NB4 (cell line): ENCODE results near the gene OTUD7B.

Experiments used
- DNase-seq: peaks from one replicate; pipeline ENCODE4 v3.0.0; 2010; ENCODE audit warnings: low read depth
- H3K4me3 ChIP-seq: one replicate; pipeline ENCODE4 v1.5.1; 2011; ENCODE audit warnings: mild to moderate bottlenecking, low read depth, low read length, moderate library complexity
- MYC ChIP-seq: IDR thresholded peaks from 2 replicates; pipeline ENCODE4 v1.6.1; 2011; ENCODE audit warnings: low read depth, low read length
- POLR2A ChIP-seq: IDR thresholded peaks from 2 replicates; pipeline ENCODE4 v1.6.1; 2011; ENCODE audit warnings: mild to moderate bottlenecking; ENCODE audit not compliant: insufficient read length; ENCODE audit errors: extremely low read depth
- TF ChIP-seq, protein P1 (sequence below): IDR thresholded peaks from 2 replicates; pipeline ENCODE4 v1.6.1; 2011; ENCODE audit warnings: low read depth, low read length
- TF ChIP-seq, protein P2 (sequence below): IDR thresholded peaks from one replicate; pipeline ENCODE4 v1.5.1; 2012; ENCODE audit warnings: low read depth, low read length

Gene OTUD7B

DNA sequence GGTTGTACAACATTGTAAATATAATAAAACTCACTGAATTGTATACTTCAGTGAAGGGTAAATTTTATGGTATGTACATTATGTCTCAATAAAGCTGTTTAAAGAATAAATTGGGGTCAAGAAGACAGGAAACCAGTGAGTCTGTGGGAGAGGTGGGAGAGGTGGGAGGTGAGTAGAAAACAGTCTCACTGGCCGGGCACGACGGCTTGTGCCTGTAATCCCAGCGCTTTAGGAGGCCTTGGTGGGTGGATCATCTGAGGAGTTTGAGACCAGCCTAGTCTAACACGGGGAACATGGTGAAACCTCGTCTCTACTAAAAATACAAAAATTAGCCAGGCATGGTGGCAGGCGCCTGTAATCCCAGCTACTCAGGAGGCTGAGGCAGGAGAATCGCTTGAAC, 78.1 kb downstream of the OTUD7B start:
- no peak for TF ChIP-seq POLR2A
- TF ChIP-seq, protein P1, sequence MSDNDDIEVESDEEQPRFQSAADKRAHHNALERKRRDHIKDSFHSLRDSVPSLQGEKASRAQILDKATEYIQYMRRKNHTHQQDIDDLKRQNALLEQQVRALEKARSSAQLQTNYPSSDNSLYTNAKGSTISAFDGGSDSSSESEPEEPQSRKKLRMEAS, result no peak
- no peak for TF ChIP-seq MYC
- TF ChIP-seq, protein P2, sequence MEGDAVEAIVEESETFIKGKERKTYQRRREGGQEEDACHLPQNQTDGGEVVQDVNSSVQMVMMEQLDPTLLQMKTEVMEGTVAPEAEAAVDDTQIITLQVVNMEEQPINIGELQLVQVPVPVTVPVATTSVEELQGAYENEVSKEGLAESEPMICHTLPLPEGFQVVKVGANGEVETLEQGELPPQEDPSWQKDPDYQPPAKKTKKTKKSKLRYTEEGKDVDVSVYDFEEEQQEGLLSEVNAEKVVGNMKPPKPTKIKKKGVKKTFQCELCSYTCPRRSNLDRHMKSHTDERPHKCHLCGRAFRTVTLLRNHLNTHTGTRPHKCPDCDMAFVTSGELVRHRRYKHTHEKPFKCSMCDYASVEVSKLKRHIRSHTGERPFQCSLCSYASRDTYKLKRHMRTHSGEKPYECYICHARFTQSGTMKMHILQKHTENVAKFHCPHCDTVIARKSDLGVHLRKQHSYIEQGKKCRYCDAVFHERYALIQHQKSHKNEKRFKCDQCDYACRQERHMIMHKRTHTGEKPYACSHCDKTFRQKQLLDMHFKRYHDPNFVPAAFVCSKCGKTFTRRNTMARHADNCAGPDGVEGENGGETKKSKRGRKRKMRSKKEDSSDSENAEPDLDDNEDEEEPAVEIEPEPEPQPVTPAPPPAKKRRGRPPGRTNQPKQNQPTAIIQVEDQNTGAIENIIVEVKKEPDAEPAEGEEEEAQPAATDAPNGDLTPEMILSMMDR, result no peak
- H3K4me3 ChIP-seq, result no peak overlapping the region
- no peak for DNase-seq

DNA sequence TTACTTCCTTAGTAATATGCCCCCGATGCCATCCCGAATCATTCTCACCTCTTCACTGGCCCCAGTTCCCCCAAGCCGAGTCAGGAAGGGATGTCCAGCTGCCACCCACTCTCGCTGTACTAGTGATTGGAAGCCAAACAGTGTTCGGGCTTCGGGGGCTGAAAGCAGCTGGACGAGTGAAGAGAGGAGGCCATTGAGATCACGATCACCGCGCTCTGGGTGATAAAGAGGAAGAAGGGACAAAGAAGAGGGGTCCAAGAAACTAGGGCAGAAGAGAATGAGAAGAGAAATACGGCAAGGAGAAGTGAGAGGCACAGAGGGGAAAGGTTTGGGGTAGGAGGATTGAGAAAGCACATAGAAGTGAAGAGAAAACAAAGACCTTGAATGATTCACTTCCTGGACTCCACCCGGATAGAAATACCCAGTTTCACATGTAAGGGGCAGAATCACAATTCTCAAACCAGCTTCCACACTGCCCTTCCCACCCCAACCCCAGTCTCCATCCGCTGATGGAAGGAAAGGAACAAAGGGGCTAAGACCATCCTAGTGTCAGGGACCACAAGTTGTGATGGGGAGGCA, 79.2 kb downstream of the OTUD7B start:
- TF ChIP-seq POLR2A (no peak), MYC (no peak)
- TF ChIP-seq, protein P1, result no peak
- TF ChIP-seq, protein P2, result no peak

DNA sequence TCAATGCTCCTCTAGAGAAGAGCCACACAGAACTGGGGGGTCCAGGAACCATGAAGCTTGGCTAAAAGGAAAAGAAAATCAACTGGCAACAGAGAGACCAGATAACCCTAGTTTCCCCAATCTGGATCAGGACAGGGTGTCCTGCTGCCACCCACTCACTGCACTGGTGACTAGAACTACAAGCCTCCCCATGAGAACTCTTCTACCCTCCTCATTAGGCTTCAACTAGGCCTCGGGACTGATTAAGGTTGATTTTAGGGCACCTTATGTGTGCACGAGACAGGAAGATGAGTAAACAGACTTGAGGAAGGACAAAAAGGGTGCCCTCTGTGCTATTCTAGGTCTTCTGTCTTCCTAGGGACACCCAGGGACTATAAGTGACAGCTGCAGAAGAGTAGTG, 80.7 kb downstream of the OTUD7B start:
- H3K4me3 ChIP-seq, result no peak overlapping the region
- DNase-seq, result no peak
- TF ChIP-seq, protein P2, result no peak
- TF ChIP-seq, protein P1, result no peak
- TF ChIP-seq POLR2A, result no peak
- TF ChIP-seq MYC, result no peak

More for the DNA sequence above, 79.2 kb downstream of the OTUD7B start:
- no peak overlapping the region for H3K4me3 ChIP-seq
- DNase-seq, result peak; percentile 65

DNA sequence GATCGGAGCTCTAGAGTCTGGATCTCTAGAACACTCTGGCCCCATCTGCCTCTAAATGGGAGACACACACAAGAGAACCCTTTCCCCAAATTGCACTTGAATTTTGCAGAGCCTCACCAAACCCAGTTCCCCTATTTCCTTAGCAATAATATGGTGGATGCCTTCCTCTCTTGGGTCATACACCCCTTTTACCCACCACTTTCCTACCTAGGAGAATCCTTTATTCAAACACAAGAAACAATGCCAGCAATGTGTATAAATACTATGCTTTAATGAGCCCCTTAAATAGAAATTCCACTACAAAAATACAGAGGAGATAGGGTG, 82.2 kb downstream of the OTUD7B start:
- TF ChIP-seq MYC, result no peak
- no peak for TF ChIP-seq POLR2A
- TF ChIP-seq, protein P1, result no peak
- TF ChIP-seq, protein P2, result no peak
- H3K4me3 ChIP-seq, result peak overlapping the region; percentile 98
- DNase-seq, result no peak

DNA sequence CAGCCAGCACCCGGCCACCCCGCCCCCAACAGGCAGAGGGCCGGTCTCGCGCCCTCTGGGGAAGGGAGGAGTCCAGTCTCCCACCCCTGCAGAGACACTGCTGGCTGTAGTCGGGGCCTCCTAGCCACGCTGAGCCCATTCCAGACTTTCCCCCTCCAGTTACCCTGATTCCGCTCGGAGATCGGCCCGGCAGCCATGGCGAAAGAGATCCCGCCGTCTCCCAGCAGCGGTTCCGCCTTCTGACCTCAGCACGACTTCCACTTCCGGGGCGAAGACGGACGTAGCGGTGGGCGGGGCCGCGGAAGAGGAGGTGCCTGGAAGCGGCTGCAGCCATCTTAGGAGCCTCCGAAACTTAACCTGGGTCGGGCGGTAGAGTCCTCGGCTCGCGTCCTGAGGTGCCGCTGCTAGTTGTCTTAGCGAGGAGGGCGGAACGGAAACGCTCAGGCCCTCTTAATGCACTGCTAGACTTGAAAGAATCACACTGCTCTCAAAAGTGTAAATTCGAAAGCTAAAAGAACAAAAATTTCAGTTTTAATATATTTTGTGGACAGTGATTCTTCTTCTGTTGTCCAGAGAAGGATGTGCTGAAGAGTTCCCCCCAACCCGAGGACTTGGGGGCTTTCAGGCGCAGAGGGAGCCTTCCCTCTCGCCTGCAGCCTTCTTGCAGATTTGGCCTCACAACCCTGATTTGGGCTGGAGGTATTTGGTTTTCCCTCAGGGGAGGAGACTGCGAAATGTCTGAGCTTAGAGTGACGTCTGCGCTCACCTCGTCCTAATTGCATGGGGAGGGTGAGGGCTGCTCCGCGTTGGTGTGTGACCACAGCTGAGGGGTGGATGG, 82.7 kb downstream of the OTUD7B start, which contains the start of gene SF3B4:
Gene SF3B4, minus strand, starts transcription at position 241 of the 838 bp plus-strand sequence. Its CDS starts 44 bp downstream, at position 197.
- TF ChIP-seq POLR2A, result peak; percentile 96
- TF ChIP-seq, protein P1, result peak; percentile 45; the same call in 1 of the 2 replicates
- no peak for TF ChIP-seq MYC
- peak; percentile 95 for DNase-seq
- peak within 1 kb of the TSS; percentile 98 for H3K4me3 ChIP-seq
